HUES48 (cell line): ENCODE measurements around the gene NARF.

ENCODE experiments used
- H3K27ac ChIP-seq: one replicate; pipeline ENCODE4 v1.7.0; 2013; ENCODE audit warnings: low read depth, low read length, inconsistent platforms
- H3K27me3 ChIP-seq: 2 replicates; pipeline ENCODE4 v1.6.1; 2013; ENCODE audit warnings: mild to moderate bottlenecking, low read length; ENCODE audit not compliant: control insufficient read depth, insufficient read depth
- H3K36me3 ChIP-seq: 2 replicates; pipeline ENCODE4 v1.6.1; 2013; ENCODE audit warnings: low read length; ENCODE audit not compliant: control insufficient read depth, insufficient read depth
- H3K4me1 ChIP-seq: 2 replicates; pipeline ENCODE4 v1.6.1; 2013; ENCODE audit warnings: mild to moderate bottlenecking, low read length; ENCODE audit not compliant: control insufficient read depth, insufficient read depth
- H3K4me3 ChIP-seq: 2 replicates; pipeline ENCODE4 v1.5.1; 2013; ENCODE audit warnings: mild to moderate bottlenecking, low read depth, low read length
- H3K9ac ChIP-seq: 2 replicates; pipeline ENCODE4 v1.6.1; 2013; ENCODE audit warnings: mild to moderate bottlenecking, low read depth, low read length, moderate library complexity
- H3K9me3 ChIP-seq: 2 replicates; pipeline ENCODE4 v1.6.1; 2013; ENCODE audit warnings: low read length; ENCODE audit not compliant: control insufficient read depth, insufficient read depth

NARF gene

GRCh38 chr17:82435103-82435502, 23.4 kb upstream of the NARF start:
- Histone ChIP-seq H3K27ac (no peak overlapping the region), H3K27me3 (no peaks in the 10 kb centered on the region), H3K4me3 (no peak overlapping the region), H3K9ac (no peak overlapping the region), H3K36me3 (peaks cover 6% of the 10 kb centered on the region; the same call in 1 of the 2 replicates), H3K9me3 (no peaks in the 10 kb centered on the region), H3K4me1 (no peaks in the 10 kb centered on the region)

- Histone ChIP-seq H3K9ac (no peak overlapping the region), H3K4me1 (peaks cover 7% of the 10 kb centered on the region; the same call in 1 of the 2 replicates), H3K36me3 (peaks cover 6% of the 10 kb centered on the region; the same call in 1 of the 2 replicates), H3K27me3 (no peaks in the 10 kb centered on the region), H3K9me3 (no peaks in the 10 kb centered on the region), H3K4me3 (no peak overlapping the region), H3K27ac (no peak overlapping the region)
These were observed 22.6 kb upstream of the NARF start for GRCh38 chr17:82435601-82436583.

GRCh38 chr17:82436601-82437324, 21.8 kb upstream of the NARF start:
- Histone ChIP-seq H3K36me3 (peaks cover 6% of the 10 kb centered on the region; the same call in 1 of the 2 replicates), H3K9me3 (no peaks in the 10 kb centered on the region), H3K27me3 (no peaks in the 10 kb centered on the region), H3K27ac (no peak overlapping the region), H3K4me1 (peaks cover 9% of the 10 kb centered on the region; the same call in 1 of the 2 replicates), H3K9ac (no peak overlapping the region), H3K4me3 (no peak overlapping the region)

GRCh38 chr17:82437325-82437668, 21.2 kb upstream of the NARF start:
- no peaks in the 10 kb centered on the region for H3K9me3 ChIP-seq
- H3K27me3 ChIP-seq = no peaks in the 10 kb centered on the region
- peaks cover 9% of the 10 kb centered on the region; the same call in 1 of the 2 replicates for H3K4me1 ChIP-seq
- H3K27ac ChIP-seq = no peak overlapping the region
- no peak overlapping the region for H3K9ac ChIP-seq
- H3K4me3 ChIP-seq = no peak overlapping the region
- peaks cover 11% of the 10 kb centered on the region; the same call in 1 of the 2 replicates for H3K36me3 ChIP-seq

GRCh38 chr17:82438401-82439193, 19.9 kb upstream of the NARF start:
- Histone ChIP-seq H3K4me3 (no peak overlapping the region), H3K9me3 (no peaks in the 10 kb centered on the region), H3K9ac (no peak overlapping the region), H3K36me3 (peaks cover 22% of the 10 kb centered on the region), H3K27me3 (no peaks in the 10 kb centered on the region), H3K4me1 (peaks cover 9% of the 10 kb centered on the region; the same call in 1 of the 2 replicates), H3K27ac (no peak overlapping the region)

- Histone ChIP-seq H3K36me3 (peaks cover 26% of the 10 kb centered on the region), H3K4me3 (no peak overlapping the region), H3K4me1 (peaks cover 9% of the 10 kb centered on the region; the same call in 1 of the 2 replicates), H3K27me3 (no peaks in the 10 kb centered on the region), H3K9me3 (no peaks in the 10 kb centered on the region), H3K27ac (no peak overlapping the region), H3K9ac (no peak overlapping the region)
These were observed 19.2 kb upstream of the NARF start for GRCh38 chr17:82439194-82439828.

GRCh38 chr17:82439829-82440365, 18.6 kb upstream of the NARF start:
- Histone ChIP-seq H3K36me3 (peaks cover 32% of the 10 kb centered on the region), H3K9me3 (no peaks in the 10 kb centered on the region), H3K27me3 (no peaks in the 10 kb centered on the region), H3K27ac (no peak overlapping the region), H3K9ac (no peak overlapping the region), H3K4me3 (no peak overlapping the region), H3K4me1 (peaks cover 9% of the 10 kb centered on the region; the same call in 1 of the 2 replicates)

GRCh38 chr17:82440469-82440981, 18.0 kb upstream of the NARF start:
- peak overlapping the region; percentile 42 for H3K27ac ChIP-seq
- no peaks in the 10 kb centered on the region for H3K27me3 ChIP-seq
- H3K4me1 ChIP-seq = peaks cover 9% of the 10 kb centered on the region; the same call in 1 of the 2 replicates
- H3K4me3 ChIP-seq = no peak overlapping the region
- no peak overlapping the region for H3K9ac ChIP-seq
- H3K9me3 ChIP-seq = no peaks in the 10 kb centered on the region
- H3K36me3 ChIP-seq = peaks cover 35% of the 10 kb centered on the region

GRCh38 chr17:82440991-82441627, 17.4 kb upstream of the NARF start:
- H3K4me1 ChIP-seq = peaks cover 9% of the 10 kb centered on the region; the same call in 1 of the 2 replicates
- no peak overlapping the region for H3K27ac ChIP-seq
- H3K9me3 ChIP-seq = no peaks in the 10 kb centered on the region
- H3K9ac ChIP-seq = no peak overlapping the region
- H3K27me3 ChIP-seq = no peaks in the 10 kb centered on the region
- H3K36me3 ChIP-seq = peaks cover 41% of the 10 kb centered on the region
- no peak overlapping the region for H3K4me3 ChIP-seq
